HG02759 (cell line): ENCODE results near the gene PKIG.
A peak's percentile ranks its signal among the peaks of the same experiment; 100 is the strongest.

Experiments used
- ATAC-seq: cut with Tn5 transposase; IDR thresholded peaks from one replicate; pipeline ENCODE4 v1.9.1; 2021; ENCODE audit warnings: mild to moderate bottlenecking, moderate library complexity; ENCODE audit not compliant: unreplicated experiment

The PKIG gene

DNA sequence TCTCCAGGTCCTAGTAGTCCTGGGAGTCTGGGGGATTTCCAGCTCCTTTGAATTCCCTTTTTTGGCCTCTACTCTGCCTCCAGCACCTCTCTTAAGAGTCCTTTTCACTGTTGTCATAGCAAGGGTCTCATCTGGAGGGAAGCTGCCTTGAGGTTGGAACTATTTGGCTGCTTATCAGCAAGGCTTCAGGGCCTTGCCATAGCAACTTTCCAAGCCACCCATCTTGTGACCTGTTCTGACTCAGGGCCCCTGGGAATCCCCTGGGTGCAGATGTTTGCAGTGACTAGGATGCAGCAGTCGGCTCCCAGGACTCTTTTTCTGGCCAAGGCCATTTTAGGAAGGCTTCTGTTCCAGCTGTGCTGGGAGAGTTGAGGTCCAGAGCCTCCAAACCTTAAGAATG lies 12.4 kb downstream of the PKIG start:
- peak; percentile 71 for ATAC-seq

DNA sequence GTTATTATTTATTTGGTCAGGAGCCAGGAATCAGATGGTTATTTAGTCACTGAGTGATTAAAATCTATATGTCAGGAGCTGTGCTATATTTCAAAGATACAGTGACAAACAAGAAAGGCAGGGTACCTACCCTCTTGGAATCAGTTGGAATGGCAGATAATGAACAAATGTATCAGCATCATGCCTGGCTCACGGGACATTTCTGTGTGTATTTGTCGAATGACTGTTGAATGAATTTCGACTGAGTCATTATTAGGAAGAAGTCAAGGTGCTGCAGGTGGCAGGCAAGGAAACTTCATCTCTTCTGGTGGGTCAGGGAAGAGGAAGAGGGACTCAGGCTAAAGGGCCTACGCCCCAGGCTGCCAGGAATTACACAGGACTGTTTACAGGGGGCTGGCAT lies 13.6 kb downstream of the PKIG start:
- ATAC-seq = no peak

DNA sequence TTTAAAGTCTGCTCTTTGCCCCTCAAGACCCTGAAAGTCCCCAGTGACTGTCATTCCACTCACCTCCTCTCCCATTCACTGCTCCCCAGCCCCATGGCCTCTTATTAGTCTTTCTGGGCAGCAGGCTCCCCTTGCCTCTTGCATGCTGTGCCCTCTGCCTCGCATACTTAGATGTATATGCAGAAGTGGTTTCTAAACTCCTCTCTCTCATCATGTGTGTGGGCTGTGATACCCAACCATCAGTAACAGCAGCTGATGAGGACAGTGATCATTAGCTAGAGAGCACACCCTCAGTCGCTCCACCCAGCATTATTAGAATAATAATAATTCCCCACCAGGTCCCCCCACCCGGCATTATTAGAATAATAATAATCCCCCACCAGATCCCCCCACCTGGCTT lies 14.5 kb downstream of the PKIG start:
- ATAC-seq = no peak

DNA sequence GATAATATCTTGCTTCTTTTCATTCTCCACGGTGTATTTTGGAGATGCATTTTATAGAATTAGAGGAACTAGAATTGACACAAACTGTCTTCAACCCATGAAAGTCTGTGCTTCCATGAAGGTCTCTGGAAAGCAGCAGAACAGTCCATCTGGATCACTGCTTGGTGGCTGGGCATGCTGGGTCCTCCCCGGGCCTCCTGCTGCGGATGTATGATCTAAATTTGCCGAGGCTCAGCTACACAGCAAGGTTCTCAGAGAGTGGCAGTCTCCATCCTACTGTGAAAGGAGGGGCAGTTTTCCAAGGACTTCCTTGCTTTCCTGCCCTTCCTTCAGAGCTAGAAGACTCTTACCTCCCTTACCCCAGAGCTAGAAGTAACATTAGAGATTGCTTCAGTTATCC lies 15.1 kb downstream of the PKIG start:
- ATAC-seq = no peak

DNA sequence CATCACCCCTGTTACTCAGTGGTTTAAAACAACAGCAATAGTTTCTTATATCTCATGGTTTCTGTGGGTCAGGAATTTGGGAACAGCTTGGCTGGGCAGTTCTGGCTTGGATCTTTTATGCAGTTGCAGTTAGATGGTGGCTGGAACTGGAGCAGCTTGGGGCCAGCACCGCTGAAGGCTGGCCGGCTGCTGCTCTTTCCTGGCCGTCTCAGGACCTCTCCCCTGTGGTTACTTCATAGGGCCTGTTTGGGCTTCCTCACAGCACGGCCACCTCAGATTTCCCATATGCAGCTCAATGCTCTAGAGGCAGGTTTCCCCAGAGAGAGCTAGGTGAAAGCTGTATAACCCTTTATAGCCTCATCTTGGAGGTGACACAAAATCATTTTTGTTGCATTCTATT lies 15.6 kb downstream of the PKIG start:
- ATAC-seq = no peak

DNA sequence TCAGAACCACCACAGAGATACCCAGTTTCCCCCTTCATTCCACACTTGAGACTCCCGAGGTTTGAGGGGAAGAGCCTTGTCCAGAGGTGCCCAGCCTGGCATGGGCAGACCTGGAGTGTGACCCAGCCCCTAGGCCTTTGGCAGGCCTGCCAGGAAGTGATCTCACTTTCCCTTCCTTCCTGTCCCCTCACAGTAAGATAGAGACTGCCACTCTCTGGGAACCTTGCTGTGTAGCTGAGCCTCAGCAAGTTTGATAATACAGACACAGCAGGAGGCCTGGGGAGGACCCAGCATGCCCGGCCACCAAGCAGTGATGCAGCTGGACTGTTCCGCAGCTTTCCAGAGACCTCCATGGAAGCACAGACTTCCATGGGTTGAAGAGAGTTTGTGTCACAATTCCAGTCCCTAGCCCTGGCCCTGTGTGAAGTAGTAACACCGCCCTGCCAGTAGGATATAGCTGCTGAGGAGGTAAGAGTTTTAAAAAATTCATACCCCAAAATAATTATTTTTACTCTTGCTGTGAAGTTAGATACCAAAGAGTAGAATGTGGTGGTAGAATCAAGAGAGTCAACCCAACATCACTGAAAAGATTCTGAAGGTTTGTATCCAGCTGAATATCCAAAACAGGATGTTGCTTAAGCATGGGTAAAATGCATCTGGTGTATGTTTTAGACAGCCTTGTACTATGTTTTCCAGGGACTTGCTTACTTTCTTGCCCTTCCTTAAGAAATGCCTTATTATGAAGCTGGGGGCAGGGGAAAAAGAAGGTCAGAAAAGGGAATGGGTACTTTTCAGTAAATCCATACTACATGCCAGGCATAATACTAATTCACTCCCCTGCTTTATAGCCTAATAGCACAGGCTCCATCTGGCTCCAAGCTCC lies 16.3 kb downstream of the PKIG start:
- ATAC-seq = peak; percentile 61

DNA sequence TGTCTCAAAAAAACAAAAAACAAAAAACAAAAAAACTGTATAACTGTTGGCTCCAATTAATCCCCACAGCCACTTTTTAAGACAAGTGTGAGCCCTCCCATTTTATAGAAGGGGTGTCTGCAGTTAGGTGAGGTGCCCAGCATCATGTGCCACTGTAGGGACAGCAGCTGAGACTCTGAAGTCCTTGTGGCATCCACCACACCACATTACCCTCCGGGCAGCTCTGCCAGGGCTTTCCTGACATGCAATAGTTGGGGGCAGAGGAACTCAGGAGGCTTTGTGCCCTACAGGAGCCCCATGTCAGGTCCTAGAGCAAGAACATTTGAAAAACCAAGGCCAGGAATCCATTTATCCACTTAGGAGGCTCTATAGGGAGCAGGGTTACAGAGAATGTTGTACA lies 17.3 kb downstream of the PKIG start:
- ATAC-seq = no peak

DNA sequence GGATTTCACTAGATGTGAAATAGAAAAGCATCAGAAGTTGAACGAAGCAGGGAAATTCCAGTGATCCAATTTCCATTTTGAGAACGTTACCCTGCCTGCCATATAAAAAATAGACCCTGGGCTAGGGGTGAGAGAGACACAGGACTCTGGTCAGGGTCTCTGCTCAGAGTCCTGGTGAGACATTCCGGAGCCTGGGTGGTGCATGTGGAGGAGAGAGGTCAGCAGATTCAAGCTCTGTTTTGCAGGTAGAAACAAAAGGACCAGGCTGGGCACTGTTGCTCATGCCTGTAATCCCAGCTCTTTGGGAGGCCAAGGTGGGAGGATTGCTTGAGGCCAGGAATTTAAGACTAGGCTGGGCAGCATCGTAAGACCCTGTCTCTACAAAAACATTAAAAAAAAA lies 17.9 kb downstream of the PKIG start:
- no peak for ATAC-seq

DNA sequence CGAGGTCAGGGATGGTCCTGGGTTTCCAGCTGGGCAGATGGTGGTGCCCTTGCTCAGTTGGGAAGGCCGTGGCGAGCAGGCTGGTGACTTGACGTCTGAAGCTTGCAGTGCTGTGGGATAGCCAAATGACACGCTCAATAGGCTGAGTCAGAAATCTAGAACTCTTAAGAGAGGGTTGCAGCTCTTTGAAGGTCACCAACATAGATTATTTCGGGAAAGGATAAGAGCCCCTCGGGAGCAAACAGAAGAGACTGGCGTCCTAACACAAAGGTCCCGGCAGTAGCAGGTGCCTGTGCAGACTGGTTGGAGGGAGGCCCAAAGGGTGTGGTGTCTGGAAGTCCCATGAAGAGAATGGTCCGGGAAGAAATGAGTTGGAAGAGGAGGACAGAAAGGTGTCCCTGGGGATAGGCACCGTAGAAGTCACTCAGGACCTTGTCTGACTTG lies 18.4 kb downstream of the PKIG start:
- no peak for ATAC-seq

DNA sequence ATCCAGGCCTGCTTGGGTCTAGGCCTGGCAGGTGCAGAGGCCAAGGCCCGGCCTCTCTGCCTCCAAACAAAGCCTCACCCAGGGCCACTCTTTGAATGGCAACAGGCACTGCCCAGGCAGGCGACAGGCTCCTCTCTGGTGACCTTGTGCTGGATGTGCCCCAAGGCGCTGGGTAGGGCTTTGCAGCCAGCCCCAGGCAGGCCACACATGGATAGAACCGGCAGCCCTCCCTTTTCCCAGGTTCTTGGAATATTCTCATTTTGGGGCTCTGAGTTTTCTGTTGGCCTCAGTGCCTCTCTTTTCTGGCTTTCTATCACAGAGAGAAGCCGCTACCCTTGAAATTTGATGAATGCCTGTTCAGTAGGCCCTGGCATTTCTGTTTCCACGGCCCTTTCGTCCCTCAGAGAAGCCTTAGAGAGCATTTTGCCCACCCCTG lies 18.9 kb downstream of the PKIG start:
- ATAC-seq = no peak

DNA sequence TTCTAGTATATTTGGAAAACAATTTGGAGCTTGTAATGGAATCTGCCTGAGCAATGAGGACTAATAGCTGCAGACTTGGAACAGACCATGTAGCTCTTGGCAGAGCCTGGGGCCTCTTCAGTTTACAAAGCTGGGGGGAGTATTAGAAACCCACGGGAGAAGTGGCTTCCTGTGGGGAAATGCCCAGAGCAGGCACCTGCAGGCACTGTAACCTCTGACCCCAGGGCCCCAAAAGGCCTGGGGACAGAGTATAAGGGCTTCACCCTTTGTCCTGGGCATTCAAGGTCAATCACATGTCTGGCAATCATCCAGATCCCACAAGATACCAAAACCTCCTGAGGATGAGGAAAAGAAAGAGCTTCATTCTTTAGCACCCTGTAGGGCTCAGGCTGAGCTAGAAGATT lies 19.4 kb downstream of the PKIG start:
- no peak for ATAC-seq

DNA sequence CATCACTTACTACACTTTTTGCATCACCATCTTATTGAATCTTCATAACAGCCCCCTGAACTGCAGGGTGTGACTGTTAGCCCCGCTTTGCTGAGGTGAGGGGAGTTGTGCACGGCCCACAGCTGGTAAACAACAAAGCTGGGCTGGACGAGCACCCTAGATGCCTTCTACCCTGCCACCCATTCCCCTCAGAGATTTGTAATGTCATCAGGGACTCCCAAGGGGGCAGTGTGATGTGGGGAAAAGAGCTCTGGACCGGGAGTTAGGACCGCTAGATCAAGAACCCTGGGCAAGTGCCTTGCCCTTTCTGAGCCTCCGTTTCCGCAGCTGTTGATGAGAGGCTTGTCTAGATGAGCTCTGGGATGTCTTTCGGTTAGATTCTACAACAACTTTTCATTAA lies 20.9 kb downstream of the PKIG start:
- ATAC-seq = no peak

DNA sequence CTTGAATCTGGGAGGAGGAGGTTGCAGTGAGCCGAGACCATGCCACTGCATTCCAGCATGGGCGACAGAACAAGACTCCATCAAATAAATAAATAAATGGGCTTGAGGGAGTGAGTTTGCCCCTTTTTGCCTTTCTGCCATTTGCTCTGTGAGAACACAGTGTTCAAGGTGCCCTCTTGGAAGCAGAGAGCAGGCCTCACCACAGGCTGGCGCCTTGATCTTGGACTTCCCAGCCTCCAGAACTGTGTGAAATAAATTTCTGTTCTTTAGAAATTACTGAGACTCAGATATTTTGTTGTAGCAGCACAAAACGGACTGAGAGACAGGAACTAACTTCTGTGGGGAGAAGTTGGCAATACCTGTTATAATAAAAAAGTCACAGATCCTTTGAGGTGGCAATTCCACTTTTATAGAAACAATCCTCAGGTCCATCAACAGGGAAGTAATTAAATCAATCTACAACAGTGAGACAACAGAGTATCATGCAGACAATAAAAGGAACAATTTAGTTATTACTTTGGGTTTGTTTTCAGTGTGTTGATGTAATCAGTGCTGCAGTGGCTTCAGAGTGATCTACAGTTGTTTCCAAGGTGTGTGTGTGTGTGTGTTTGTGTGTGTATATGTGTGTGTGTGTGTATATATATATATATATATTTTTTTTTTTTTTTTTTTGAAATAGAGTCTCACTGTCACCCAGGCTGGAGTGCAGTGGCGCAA lies 24.5 kb downstream of the PKIG start:
- no peak for ATAC-seq

DNA sequence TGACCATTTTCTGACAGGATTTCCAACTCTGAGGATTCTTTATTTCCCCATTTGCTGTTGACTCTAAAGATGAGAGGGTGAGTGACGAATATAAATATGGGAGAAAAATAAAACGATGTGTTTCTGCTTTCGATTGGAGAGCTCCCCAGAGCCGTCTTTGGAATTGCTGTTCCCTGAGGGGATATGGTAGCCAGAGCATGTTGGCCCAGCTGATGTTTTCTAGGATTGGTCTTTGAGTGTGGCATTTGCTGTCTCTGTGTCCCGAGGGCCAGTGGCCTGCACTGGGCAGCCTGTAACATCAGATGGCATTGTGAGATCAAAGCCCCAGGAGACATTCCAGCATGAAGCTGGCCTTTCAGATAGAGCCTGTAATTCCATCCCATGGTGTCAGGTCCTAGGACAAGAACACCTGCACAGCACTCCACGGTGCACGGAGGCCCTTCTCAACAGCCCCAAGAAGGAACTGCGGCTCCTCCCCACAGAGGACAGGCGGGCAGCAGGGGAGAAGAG lies 26.7 kb downstream of the PKIG start:
- no peak for ATAC-seq

DNA sequence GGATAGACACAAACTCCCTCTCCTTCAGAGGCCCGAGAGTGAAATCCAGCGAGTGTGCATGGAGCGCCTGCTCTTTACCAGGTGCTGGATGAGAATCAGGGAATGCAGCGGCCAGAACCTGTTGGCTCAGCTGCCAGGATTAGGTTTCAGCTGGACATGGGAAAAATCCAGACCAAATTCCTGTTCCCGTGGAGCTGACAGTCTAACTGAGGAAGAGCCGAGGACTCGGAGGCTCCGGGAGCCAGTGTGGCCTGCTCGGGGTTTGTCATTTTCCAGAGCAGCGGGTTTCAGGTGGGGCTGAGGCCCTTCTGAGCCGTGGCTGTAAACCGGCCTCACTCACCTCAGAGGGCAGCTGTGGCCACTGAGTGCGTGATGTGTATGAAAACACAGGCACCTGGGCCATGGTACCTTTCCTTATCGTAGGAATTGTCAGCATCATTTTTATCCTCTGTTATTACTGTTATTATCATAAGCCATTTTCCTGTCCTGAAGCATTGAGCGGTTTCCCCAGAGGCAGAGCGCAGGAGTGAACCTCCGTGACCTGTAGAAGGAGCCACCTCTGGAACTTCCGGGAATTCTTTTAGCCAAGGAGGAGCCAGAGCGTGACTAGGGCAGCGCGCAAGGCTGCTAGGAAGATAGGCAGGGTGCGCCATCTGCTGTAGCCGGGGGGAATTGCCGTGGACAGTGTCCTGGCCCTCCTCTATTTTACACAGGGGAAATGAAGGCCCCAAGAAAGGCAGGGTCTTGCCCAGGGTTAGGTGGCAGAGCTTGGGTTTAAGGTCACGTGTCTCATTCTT lies 27.3 kb downstream of the PKIG start:
- peak; percentile 81 for ATAC-seq

DNA sequence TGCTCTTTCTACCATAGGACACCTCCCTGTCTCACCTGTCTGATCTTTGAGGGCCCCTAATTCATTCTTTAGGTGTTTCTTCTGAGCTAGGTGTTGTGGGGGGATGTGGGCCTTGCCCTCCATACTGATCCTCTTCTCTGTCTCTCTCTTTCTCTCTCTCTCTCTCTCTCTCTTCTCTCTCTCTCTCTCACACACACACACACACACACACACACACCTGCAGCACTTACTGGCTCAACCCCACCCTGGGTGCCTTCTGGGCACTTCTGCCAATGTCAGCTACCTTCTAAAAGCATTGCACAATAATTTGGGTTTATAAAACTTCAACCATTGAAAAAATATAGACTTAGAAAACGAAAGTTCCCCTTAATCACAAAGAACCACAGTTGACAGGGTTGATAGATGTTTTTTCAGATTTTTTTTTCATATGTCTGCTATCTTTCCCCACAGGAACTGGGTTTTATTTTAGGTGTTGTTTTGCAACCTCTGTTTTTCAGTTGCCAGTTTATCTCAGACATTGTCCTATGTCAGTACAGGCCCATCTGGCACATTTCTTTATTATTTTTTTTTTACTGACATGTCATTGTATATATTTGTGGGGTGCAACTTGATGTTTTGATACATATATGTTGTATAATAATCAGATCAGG lies 28.1 kb downstream of the PKIG start:
- ATAC-seq = no peak

DNA sequence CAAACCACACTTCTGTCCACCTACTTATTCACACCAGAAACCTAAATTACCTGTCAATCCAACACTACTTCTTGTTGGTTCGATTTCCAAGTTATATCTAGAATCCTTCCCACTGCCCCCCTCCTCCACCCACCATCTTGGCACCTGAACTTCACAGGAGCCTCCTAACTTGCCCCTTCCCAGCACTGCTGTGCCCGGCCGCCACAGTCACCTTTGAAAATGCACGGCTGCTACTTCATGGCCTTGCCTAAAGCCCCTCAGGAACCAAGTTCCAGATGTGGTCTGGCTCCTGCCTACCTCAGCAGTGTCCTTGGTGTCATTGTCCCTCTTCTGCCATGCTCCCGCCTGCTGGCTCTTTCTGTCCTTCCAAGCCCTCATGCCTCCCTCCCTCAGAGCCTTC lies 31.2 kb downstream of the PKIG start:
- no peak for ATAC-seq

DNA sequence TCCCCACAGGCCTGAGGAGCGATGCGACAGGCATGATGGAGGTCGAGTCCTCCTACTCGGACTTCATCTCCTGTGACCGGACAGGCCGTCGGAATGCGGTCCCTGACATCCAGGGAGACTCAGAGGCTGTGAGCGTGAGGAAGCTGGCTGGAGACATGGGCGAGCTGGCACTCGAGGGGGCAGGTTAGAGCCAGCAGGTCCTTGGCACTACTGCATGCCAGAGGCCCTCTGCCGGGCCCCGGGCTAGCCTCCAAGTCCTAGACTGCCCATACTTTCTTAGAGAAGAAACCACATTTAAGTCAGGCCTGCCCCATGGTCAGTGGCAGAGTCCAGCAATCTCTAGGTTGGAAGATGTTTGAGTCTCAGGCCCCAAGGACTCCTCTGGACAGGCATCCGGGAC lies 32.1 kb downstream of the PKIG start:
- ATAC-seq = no peak

DNA sequence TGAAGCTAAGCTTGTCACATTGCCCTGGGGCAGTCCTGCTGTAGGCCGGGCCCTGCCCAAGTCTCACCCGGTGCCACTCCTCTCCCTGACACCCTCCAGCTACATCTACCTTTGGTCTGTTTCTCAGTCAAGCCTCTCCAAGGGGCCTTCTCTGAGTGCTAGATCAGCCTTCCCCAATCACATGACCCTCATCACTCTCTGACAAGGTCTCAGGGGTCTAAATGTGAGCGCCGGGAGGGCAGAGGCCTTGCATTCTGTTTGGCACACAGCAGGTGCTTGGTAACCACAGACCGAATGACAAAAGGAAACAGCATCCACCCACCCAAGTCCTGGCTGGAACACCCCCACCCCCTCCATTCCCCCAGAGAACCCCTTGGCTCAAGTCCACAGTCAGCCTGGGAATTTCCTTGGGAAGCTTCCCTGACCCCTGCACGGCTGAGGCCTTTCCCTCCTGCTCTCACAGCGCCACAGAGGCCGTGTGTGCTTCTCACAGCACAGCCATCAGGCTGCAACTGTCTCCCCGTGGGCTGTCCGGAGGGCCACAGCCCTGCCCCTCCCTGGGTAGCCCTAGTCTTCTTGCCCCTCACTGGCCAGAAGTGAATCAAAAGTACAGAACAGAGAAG lies 32.9 kb downstream of the PKIG start:
- ATAC-seq = no peak

DNA sequence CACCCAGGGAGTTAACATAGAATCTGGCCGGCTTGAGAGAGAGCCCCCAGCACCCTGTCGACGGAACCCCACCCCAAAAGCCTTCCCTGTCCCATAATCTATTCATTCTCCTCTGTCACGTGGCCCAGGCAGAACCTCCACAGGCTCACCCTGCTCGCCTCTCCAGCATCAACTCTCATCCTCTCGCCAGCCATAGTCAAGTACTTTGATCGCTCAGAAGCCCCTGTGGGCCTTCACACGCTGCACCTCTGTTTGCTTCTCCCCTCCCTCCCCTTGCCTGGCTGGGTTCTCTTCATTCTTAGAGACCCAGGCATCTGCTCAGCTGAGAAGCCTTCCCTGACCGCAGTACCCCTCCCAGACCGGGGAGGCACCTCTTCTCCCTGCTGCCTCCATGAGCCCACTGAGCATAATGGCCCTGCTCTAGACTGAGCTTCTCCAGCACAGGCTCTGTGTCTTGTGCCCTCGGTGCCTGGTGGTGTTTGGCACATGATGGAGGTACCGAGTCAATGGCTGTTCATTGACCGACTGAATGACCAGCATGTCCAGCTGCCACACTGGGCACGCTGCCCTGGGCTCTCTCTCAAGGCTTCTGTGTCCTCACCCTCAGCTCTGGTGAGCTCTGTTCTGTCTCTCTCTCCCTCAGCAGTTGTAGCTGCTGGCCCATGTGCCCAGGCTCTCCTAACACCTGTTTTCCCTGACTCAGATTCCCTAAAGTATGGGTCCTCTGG lies 33.7 kb downstream of the PKIG start:
- ATAC-seq = no peak
